HCT116 (cell line): ENCODE results near the gene SCAANT1. TPM values are rescaled to one million over a fixed set of nuclear protein-coding genes. Genes with fewer than 3 reads are reported as not detected.

Source experiments
- ATAC-seq: fragments of 200-7000 bp; cut with Tn5 transposase; 2 replicates; pipeline ENCODE4 v1.9.1; 2020; ENCODE audit warnings: mild to moderate bottlenecking, moderate library complexity
- BruUV-seq: library from RNA; stranded (reverse); fragments of 400-500 nt; replicated peaks from 2 replicates; lab custom pipeline; 2021; lab: Mats Ljungman, UMichigan
- CTCF ChIA-PET: fragments of 300-600 bp; sonication (Branson Sonifier 250); formaldehyde crosslinking; loops from one replicate; lab custom pipeline; 2021; ENCODE audit warnings: antibody characterized with exemption; lab: Charles Lee
- POLR2A ChIA-PET: fragments of 300-600, 350-600 bp; sonication (Branson Sonifier 250); formaldehyde crosslinking; loops from one replicate; lab custom pipeline; 2021; ENCODE audit warnings: antibody characterized with exemption; lab: Charles Lee
- RAD21 ChIA-PET, 2 experiments: fragments of 300-600 bp; sonication (Branson Sonifier 250); formaldehyde crosslinking; loops; one replicate each; lab custom pipeline; 2023; ENCODE audit warnings: low total read pairs in 2 of 2; ENCODE audit not compliant: uncharacterized antibody in 2 of 2, unreplicated experiment in 2 of 2, low non-redundant PET in 1 of 2; lab: Charles Lee
- DNase-seq: peaks from one replicate; pipeline ENCODE4 v3.0.0-alpha.2; 2010; ENCODE audit warnings: low read depth, low spot score
- H2AFZ ChIP-seq: fragments of 200-600 bp; shearing (Covaris generic), sonication (generic); 2 replicates; pipeline ENCODE4 v1.6.1; 2017; ENCODE audit warnings: low read depth, mixed run types, mixed read lengths, antibody characterized with exemption, low read length; ENCODE audit not compliant: poor library complexity, severe bottlenecking
- H3K27ac ChIP-seq: 2 replicates; pipeline ENCODE4 v1.5.1; 2012; ENCODE audit warnings: low read depth, low read length
- H3K27me3 ChIP-seq: fragments of 200-600 bp; sonication (generic); 2 replicates; pipeline ENCODE4 v1.6.1; 2016; ENCODE audit warnings: mixed run types, low read length, mixed read lengths; ENCODE audit not compliant: insufficient read depth
- H3K36me3 ChIP-seq, 2 experiments: fragments of 200-500 bp in 1 of 2; fragments of 200-600 bp in 1 of 2; sonication (Bioruptor generic) in 1 of 2; sonication (generic) in 1 of 2; 2 replicates each; pipeline versions ENCODE4 v1.5.1 to v1.6.1; 2014 to 2016; ENCODE audit warnings: low read length in 2 of 2, inconsistent platforms in 1 of 2, mixed read lengths in 1 of 2, mixed run types in 1 of 2; ENCODE audit not compliant: insufficient read depth in 2 of 2, control insufficient read depth in 1 of 2
- H3K4me1 ChIP-seq, 2 experiments: fragments of 200-600 bp in 1 of 2; sonication (generic) in 1 of 2; 2 replicates each; pipeline versions ENCODE4 v1.5.1 to v1.6.1; 2012 to 2017; ENCODE audit warnings: low read length in 2 of 2, inconsistent platforms in 1 of 2, mild to moderate bottlenecking in 1 of 2, mixed read lengths in 1 of 2, mixed run types in 1 of 2, moderate library complexity in 1 of 2; ENCODE audit not compliant: insufficient read depth in 2 of 2, control insufficient read depth in 1 of 2
- H3K4me2 ChIP-seq: fragments of 200-600 bp; sonication (generic); 2 replicates; pipeline ENCODE4 v1.6.1; 2017; ENCODE audit warnings: mixed run types, low read length, mixed read lengths
- H3K4me3 ChIP-seq, 2 experiments: fragments of 200-600 bp in 1 of 2; sonication (generic) in 1 of 2; replicated peaks in 1 of 2; 2 replicates each; pipeline ENCODE4 v1.5.1; 2011 to 2016; ENCODE audit warnings: low read length in 2 of 2, control low read depth in 1 of 2, low read depth in 1 of 2, mild to moderate bottlenecking in 1 of 2, mixed read lengths in 1 of 2, mixed run types in 1 of 2
- H3K79me2 ChIP-seq: fragments of 200-600 bp; sonication (generic); 2 replicates; pipeline ENCODE4 v1.6.1; 2017; ENCODE audit warnings: mild to moderate bottlenecking, mixed run types, low read length, moderate library complexity, mixed read lengths; ENCODE audit not compliant: insufficient read depth
- H3K9ac ChIP-seq: fragments of 200-600 bp; sonication (generic); 2 replicates; pipeline ENCODE4 v1.6.1; 2016; ENCODE audit warnings: low read length, mixed read lengths
- H3K9me2 ChIP-seq: fragments of 200-600 bp; sonication (generic), shearing (Covaris generic); 2 replicates; pipeline ENCODE4 v1.6.1; 2017; ENCODE audit warnings: mixed run types, mild to moderate bottlenecking, moderate library complexity; ENCODE audit not compliant: insufficient read depth
- H3K9me3 ChIP-seq, 2 experiments: fragments of 200-500 bp in 1 of 2; fragments of 200-600 bp in 1 of 2; sonication (Bioruptor generic) in 1 of 2; sonication (generic) in 1 of 2; 2 replicates each; pipeline ENCODE4 v1.6.1; 2014 to 2017; ENCODE audit warnings: low read length in 2 of 2, mixed read lengths in 2 of 2, inconsistent platforms in 1 of 2, low read depth in 1 of 2, mild to moderate bottlenecking in 1 of 2, mixed run types in 1 of 2, moderate library complexity in 1 of 2; ENCODE audit not compliant: control insufficient read depth in 1 of 2, insufficient read depth in 1 of 2
- H4K20me1 ChIP-seq: fragments of 200-600 bp; sonication (generic), shearing (Covaris generic); 2 replicates; pipeline ENCODE4 v1.6.1; 2017; ENCODE audit warnings: mixed run types, mild to moderate bottlenecking, moderate library complexity; ENCODE audit not compliant: insufficient read depth
- CBX3 ChIP-seq: IDR thresholded peaks from 2 replicates; pipeline ENCODE4 v1.6.1; 2012; ENCODE audit warnings: low read depth
- EGR1 ChIP-seq: IDR thresholded peaks from 2 replicates; pipeline ENCODE4 v1.6.1; 2012; ENCODE audit warnings: low read depth
- EZH2 ChIP-seq: fragments of 200-600 bp; sonication (generic); IDR thresholded peaks from 2 replicates; pipeline ENCODE4 v1.6.1; 2017; ENCODE audit warnings: antibody characterized with exemption, mixed run types
- SP1 ChIP-seq: IDR thresholded peaks from 2 replicates; pipeline ENCODE4 v1.6.1; 2012; ENCODE audit warnings: low read depth
- SRF ChIP-seq: IDR thresholded peaks from 2 replicates; pipeline ENCODE4 v1.6.1; 2012; ENCODE audit warnings: low read depth
- YY1 ChIP-seq: IDR thresholded peaks from 2 replicates; pipeline ENCODE4 v1.6.1; 2011; ENCODE audit warnings: low read length, low read depth, moderate library complexity, mild to moderate bottlenecking; ENCODE audit not compliant: insufficient replicate concordance; ENCODE audit errors: extremely low read depth
- ZFX ChIP-seq: fragments of 450-650 bp; IDR thresholded peaks from 2 replicates; pipeline ENCODE4 v1.6.1; 2017
- ZNF274 ChIP-seq: fragments of 200-500 bp; sonication (Bioruptor generic); IDR thresholded peaks from 2 replicates; pipeline ENCODE4 v1.6.1; 2014; ENCODE audit warnings: mild to moderate bottlenecking, low read depth, low read length, inconsistent platforms
- intact Hi-C: fragments of 100-400 bp; cut with micrococcal nuclease; formaldehyde crosslinking; loops from 2 replicates; pipeline ENCODE4 v1.10.0; 2022
- total RNA-seq: library from RNA; stranded (reverse); gene quantifications from one replicate; pipeline ENCODE4 v1.2.1, GENCODE V29; 2021; ENCODE audit not compliant: unreplicated experiment
- TF ChIP-seq, protein P1 (sequence below): IDR thresholded peaks from 2 replicates; pipeline ENCODE4 v1.6.1; 2012
- TF ChIP-seq, protein P2 (sequence below): IDR thresholded peaks from 2 replicates; pipeline ENCODE4 v1.6.1; 2011; ENCODE audit warnings: mild to moderate bottlenecking, low read length, moderate library complexity; ENCODE audit not compliant: insufficient replicate concordance; ENCODE audit errors: extremely low read depth

The SCAANT1 gene
- total RNA-seq, 1 experiment from 2014 or later = not detected

DNA sequence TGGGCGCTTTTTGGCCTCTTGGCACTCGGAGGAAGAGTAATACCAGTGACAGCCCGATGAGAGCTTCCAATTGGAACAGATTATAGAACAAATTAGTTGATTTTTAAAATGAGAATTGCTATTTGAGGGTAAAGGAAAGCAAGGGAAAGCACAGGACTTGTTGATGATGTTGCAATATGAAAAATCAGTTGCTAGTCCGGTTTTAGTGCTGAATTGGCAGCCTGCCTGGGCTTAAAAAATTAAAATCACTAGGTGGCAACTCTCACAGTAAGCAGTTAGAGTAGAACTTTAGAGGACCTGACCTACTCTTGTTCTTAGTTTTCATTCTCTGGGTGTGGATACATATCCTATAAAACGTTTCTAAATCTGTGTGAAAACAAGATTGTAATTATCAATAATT is 2.1 kb upstream of the SCAANT1 start:
- Histone ChIP-seq H3K4me2 (no peak overlapping the region), H3K4me3 (no peak overlapping the region), H3K9me2 (no peaks in the 10 kb centered on the region), H2AFZ (no peak overlapping the region), H3K9ac (no peak overlapping the region), H3K4me1 (peaks cover 12 to 25% of the 10 kb centered on the region in 2 experiments; a peak in 3 of 4 replicates), H3K36me3 (peaks cover 5 to 6% of the 10 kb centered on the region in 2 experiments; a peak in 2 of 4 replicates), H4K20me1 (no peaks in the 10 kb centered on the region), H3K27me3 (no peaks in the 10 kb centered on the region), H3K79me2 (peaks cover 61% of the 10 kb centered on the region), H3K27ac (no peak overlapping the region), H3K9me3 (no peaks in the 10 kb centered on the region)
- ChIA-PET CTCF (no interaction called here), POLR2A (no interaction called here), RAD21 (no interaction called here)
- DNase-seq (no peak), ATAC-seq (no peak)
- TF ChIP-seq, protein P1, sequence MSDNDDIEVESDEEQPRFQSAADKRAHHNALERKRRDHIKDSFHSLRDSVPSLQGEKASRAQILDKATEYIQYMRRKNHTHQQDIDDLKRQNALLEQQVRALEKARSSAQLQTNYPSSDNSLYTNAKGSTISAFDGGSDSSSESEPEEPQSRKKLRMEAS = no peak
- TF ChIP-seq SRF (no peak), ZNF274 (no peak), EZH2 (no peak), SP1 (no peak), YY1 (no peak), CBX3 (no peak), EGR1 (no peak), ZFX (no peak)
- TF ChIP-seq, protein P2, sequence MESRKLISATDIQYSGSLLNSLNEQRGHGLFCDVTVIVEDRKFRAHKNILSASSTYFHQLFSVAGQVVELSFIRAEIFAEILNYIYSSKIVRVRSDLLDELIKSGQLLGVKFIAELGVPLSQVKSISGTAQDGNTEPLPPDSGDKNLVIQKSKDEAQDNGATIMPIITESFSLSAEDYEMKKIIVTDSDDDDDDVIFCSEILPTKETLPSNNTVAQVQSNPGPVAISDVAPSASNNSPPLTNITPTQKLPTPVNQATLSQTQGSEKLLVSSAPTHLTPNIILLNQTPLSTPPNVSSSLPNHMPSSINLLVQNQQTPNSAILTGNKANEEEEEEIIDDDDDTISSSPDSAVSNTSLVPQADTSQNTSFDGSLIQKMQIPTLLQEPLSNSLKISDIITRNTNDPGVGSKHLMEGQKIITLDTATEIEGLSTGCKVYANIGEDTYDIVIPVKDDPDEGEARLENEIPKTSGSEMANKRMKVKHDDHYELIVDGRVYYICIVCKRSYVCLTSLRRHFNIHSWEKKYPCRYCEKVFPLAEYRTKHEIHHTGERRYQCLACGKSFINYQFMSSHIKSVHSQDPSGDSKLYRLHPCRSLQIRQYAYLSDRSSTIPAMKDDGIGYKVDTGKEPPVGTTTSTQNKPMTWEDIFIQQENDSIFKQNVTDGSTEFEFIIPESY = no peak
- BruUV-seq = no TSS peak
- intact Hi-C loops = loop anchor here (5.0 kb wide), 1 partner anchor 52 kb away; the partner anchor contains the start of genes ATXN7 and THOC7
